ENCODE measurements around the gene NEURL2.
"Not testable (repeated sequence)": the region's sequence is repeated elsewhere in the genome, so short reads cannot be mapped to it uniquely, and the experiment has no call there.

NEURL2 gene

DNA sequence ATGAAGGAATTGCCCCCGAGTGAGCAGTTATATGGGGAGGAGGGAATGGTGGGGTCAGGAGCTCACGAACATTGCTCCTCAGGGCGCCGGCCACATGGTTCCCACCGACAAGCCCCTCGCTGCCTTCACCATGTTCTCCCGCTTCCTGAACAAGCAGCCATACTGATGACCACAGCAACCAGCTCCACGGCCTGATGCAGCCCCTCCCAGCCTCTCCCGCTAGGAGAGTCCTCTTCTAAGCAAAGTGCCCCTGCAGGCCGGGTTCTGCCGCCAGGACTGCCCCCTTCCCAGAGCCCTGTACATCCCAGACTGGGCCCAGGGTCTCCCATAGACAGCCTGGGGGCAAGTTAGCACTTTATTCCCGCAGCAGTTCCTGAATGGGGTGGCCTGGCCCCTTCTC, 7.3 kb upstream of the NEURL2 start:
- DNase-seq (ENCODE audit: low read depth in 2 of 2), result no peak

DNA sequence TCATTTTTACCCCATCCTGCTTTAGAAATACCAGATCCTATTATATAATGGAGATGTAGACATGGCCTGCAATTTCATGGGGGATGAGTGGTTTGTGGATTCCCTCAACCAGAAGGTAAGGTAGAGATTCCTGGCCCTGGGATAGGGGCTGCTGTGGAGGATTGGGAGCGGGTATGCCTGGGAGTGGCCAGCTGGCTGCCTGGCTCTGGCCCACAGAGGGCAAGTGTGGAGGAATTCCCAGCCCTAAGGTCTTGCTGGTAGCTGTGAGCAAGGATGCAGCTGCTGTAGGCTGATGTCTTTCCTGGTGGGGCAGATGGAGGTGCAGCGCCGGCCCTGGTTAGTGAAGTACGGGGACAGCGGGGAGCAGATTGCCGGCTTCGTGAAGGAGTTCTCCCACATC, 6.7 kb upstream of the NEURL2 start:
- DNase-seq (ENCODE audit: low read depth in 2 of 2), result no peak

DNA sequence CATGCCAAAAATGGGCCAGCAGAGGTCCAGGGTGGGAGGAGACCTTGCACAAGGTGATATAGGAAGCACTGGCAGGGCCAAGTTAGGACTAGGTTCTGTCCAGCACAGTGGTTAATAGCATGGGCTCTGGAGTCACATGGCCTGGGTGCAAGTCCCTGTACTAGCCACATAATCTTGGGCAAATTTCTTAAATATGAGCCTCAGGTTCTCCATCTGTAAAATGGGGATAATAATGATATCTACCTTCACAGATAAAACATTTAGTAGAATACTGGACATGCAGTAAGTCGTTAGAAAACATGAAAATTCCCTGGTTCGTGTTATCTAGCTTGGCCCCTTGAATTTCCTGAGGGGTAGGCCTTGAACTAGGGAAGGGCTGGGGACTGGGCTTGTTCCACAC, 6.3 kb upstream of the NEURL2 start:
- DNase-seq (ENCODE audit: low read depth in 2 of 2), result no peak

DNA sequence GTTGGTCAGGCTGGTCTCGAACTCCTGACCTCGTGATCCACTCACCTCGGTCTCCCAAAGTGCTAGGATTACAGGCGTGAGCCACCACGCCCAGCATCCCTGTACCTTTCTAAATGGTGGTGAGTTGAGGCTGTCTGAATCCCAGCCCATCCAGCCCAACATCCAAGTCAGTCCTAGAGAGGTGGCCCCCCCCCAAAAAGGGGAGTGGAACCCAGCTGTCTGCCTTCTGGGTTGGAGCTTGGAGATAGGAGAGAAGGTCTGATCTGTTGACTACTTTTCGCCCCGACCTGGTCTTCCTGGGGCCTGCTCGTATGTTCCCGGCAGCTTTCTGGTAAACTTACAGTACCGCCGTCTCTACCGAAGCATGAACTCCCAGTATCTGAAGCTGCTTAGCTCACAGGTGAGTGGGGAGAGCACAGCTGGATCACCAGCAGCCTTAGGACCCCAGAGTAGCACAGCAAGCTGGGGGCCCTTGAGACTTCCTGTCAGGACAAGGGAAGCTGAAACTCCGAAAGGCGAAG, 5.7 kb upstream of the NEURL2 start:
- DNase-seq (ENCODE audit: low read depth in 2 of 2), result no peak

DNA sequence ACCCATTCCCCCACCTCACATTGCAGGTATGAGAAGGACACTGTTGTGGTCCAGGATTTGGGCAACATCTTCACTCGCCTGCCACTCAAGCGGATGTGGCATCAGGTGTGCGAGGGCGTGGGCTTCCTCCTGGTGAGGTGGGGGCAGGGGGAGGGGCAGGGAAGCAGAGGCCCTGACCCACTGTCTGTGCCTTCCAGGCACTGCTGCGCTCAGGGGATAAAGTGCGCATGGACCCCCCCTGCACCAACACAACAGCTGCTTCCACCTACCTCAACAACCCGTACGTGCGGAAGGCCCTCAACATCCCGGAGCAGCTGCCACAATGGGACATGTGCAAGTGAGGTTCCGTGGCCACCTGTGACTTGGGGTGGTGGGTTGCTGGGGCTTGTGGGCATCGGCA, 3.8 kb upstream of the NEURL2 start:
- DNase-seq (ENCODE audit: low read depth in 2 of 2), result no peak

DNA sequence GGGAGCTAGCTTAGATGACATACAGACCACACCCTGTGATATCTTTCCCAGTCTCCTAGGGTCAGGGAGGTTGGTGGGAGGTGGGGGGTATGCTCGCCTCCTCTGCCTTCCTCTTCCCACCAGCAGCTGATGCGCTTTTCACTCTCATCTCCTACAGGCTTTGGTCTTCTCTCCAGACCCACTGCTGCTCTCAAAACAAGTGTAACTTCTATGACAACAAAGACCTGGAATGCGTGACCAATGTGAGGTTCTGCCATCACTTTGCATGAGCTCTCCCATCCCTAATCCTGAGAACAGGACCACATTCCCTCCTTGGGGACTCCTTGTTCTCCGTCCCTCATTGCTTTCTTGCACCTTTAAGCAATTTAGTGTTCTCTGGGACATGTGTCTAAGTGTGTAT, 2.8 kb upstream of the NEURL2 start:
- DNase-seq (ENCODE audit: low read depth in 2 of 2), result no peak

DNA sequence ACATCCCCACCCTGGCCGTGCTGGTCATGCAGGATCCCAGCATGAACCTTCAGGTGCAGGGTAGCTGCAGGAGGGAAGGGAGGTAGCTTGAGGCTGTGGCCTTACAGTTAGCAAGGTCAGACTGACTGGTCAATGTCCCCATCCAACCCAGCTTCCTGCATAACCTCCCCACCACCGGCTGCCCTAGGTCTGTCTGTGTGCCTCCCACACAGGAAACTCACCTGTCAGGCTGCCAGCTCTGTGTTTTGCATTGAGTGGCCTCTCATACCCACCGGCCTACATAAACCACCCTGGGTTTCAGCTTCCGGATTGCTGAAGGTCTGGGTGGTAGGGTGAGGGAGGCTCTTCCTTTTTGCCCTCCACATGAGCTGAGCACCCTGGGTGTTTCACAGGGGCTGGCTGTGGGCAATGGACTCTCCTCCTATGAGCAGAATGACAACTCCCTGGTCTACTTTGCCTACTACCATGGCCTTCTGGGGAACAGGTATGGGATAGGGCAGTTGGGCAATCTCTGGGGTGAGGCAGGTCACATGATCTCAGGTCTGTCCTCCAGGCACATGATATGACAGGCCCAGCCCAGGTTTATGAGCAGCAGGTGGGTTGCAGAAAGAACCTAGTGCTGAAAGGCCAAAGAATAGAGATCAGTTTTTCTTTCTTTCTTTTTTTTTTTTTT, 2.0 kb upstream of the NEURL2 start:
- no peak for DNase-seq (ENCODE audit: low read depth in 2 of 2)

DNA sequence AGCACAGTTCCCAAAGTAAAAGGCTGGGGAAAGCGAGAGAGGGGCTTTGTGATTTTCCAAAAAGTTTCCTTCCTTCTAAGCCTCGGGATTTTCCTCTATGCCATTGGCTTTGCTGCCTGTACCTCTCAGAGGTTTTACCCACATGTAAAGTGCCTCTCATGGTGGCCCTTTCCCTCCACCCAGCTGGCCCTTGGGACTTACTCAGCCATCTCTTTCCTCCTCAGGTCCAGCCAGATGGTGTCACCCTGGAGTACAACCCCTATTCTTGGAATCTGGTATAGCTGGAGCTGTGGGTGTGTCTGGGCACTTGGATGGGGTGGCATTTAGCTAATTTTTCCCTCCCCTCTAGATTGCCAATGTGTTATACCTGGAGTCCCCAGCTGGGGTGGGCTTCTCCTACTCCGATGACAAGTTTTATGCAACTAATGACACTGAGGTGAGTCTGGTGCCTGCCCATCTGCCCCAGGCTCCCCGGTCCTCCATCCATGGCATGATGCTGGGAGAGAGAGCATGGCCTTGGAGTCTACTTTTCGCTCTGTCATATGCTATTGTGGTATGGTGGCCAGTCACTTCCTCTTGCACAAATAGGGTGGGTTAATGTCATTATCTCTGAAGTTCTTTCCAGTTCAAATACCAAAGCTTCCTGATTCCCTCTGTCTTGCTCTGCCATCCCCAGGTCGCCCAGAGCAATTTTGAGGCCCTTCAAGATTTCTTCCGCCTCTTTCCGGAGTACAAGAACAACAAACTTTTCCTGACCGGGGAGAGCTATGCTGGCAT, 1.2 kb upstream of the NEURL2 start:
- DNase-seq (ENCODE audit: low read depth in 2 of 2), result no peak

DNA sequence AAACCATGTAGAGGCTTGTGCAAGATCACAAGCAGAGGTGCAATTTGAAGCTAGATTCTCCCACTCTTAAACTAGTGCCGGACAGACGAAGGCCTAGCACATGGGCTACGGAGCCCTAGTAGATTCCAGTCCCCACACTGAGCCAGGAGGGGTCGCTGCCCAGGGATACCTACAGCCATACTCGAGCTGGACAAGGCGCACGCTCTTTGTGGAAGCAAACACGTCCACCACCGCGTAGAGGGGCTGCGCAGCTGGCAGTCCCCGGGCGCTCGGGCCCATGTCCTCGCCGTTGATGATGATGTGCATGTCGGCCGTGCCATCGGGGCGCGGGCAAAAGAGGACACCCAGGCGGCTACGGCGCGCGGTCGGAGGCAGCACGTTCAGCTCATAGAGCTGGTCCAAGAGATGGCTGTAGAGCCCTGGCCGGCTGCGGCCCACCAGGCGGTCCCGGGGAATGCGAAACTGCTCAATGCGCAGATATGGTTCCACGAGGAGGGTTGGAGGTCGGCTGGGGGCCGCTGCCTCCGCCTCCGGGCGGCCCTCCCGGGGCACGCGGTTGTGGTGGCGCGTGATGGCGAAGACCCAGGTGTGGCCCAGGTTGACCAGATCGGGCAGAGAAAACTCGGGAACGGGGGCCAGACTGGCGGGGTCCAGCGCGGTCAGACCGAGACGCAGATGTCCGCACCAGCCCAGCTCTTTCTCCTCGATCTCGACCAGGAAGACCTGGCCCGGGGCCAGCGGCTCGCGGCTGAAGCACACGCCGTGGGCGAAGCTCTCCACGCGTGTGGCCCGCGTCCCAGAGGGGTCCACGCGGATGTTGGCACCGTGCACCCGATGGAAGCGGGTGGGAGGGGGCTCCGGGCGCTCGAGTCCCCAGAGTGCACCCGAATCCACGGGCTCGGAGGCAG, 677 bp downstream of the NEURL2 start:
- peak; percentile 36 to 40 for DNase-seq (ENCODE audit: low read depth in 2 of 2)

DNA sequence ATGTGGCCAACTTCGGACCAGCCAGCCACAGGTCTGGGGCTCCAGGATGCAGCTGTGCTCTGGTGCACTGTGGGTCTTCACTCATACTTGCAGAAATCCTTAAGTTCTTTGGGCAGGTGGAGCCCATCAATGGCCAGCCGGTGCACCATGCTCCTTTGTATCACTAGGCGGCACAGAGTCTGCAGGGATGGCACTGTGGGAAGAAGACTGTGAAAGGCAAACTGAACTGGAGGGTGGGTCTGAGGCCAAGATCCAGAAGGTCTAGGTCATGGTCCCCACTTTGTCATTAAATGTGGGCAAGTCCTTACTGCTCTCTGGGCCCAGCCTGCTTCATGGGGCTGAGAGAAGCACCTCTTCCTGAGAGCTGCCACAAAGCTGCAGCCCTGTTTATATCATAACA, 2.3 kb downstream of the NEURL2 start:
- no peak for DNase-seq (ENCODE audit: low read depth in 2 of 2)

DNA sequence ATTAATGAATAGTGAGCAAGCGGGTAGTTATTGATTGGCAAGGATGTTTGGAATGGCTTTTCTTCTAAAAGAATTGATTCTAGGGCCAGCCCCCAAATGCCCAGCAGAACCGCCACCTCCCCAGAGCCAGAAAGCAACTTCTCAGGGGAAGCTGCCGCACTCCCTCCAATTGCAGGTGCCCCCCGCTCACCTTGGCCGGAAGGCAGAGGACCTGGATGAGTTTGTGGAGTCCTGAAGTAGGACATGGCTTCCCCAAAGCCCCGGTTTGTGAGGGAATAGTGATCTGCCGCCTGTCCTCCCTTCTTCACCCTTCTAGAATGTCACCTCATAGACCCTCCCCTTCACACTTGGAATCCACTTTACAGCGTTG, 3.7 kb downstream of the NEURL2 start, which contains the start of gene SPATA25:
TSS of gene SPATA25 (minus strand) at position 277 of the 370 bp plus-strand sequence. CDS start at position 245, 32 bp downstream.
- DNase-seq (ENCODE audit: low read depth in 2 of 2), result no peak

DNA sequence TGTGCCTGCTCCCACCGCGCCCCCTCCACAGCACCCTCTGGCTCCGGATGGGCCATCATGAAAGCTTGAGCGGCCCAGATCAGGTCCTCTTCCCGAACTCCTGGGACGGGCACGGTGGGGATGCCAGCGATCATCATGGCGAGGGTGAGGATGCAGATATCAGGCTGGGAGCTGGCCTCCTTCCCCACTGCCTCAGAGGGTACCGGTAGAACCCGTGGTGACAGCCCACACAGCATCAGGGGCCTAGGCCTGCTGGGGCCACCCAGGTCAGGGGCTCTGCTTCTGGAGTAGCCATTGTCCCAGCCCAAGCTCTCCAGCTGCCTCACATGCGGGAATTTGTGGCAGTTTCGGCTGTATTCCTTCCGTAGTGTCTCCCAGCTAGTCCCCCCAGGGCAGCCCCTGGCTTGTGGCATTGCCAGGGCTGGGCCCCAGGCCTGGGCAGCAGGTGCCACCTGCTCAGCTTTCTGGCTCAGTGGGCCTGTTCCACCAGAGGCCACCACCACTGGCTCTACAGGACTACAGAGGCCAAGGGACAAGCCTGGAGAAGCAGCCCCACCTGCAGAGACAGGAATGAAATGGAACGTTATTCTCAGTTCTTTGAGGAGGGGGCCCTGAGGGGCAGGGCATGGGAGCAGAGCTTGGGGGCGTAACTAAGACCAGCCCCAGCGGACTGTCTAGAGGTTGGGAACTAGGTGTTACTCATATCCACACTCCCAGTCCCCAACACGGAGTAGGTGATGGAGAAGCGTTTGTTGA, 4.2 kb downstream of the NEURL2 start:
- DNase-seq (ENCODE audit: low read depth in 2 of 2), result no peak

DNA sequence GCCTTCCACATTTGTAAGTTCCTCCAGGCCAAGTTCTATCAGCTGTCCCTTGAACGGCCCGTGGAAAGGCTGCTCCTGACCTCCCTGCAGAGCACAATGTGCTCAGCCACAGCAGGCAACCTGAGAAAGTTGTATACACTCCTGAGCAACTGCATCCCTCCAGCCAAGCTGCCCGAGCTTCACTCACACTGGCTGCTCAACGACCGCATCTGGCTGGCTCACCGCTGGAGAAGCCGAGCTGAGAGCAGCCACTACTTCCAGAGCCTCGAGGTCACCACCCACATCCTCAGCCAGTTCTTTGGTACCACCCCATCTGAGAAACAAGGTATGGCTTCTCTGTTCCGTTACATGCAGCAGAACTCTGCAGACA, 7.9 kb downstream of the NEURL2 start:
- DNase-seq (ENCODE audit: low read depth in 2 of 2), result no peak

DNA sequence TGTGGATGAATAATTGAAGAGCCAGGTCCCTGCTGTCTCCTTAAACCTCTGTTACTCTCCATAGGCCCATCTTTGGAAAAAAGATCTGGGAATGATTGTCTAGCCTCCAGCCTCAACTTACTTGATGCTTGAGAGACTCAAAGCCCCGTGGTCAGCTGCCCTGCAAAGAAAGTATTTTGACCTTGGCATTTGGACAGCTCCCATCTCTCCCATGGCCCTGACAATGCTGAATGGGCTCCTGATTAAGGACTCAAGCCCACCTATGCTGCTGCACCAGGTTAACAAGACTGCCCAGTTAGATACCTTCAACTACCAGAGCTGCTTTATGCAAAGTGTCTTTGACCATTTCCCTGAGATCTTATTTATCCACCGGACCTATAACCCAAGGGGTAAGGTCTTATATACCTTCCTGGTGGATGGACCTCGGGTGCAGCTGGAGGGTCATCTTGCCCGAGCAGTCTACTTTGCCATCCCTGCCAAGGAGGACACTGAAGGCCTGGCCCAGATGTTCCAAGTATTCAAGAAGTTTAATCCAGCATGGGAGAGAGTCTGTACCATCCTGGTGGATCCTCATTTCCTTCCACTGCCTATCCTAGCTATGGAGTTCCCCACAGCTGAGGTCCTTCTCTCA, 8.4 kb downstream of the NEURL2 start:
- no peak for DNase-seq (ENCODE audit: low read depth in 2 of 2)

DNA sequence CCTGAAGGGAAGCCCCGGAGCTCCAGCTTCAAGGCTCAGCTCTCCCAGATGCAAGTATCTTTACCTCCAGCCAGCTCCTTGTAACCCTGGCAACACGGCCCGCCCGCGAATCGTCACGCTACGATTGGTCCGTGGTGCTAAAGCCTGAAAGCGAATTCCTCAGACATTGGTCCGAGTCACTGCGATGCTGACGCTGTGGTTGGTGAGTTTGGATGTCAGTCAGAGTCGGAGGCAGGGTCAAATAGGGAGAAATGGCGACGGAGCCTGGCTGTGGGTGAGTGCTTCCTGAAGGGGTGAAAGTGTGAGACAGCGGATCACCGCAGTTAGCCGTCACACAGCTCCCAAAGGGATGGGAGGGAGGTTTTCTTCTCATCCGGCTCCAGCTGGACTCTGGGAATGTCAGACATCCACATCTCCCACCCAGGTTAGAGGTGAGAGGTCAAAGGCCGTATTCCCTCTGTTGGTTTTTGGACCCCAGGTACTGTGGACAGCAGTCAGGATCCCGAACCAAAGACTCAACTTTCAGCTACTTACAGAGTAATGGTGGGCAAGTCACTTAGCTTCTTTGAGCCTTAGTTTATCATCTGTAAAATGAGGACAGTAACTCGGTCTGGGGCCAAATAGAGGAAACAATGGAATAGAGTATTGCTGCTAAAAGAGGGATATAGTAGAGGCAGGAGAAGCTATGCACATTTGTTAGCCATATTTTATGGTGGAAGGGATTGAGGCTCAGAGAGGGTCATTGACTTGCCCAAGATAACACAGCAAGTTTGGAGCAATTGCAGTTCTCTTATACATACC, 9.8 kb downstream of the NEURL2 start, which contains the start of gene ZSWIM1:
TSS of gene ZSWIM1 (plus strand) at position 240 of the 801 bp plus-strand sequence. CDS start 1,366 bp downstream, outside the sequence.
- DNase-seq (ENCODE audit: low read depth in 2 of 2), result peak; percentile 97 to 98

DNA sequence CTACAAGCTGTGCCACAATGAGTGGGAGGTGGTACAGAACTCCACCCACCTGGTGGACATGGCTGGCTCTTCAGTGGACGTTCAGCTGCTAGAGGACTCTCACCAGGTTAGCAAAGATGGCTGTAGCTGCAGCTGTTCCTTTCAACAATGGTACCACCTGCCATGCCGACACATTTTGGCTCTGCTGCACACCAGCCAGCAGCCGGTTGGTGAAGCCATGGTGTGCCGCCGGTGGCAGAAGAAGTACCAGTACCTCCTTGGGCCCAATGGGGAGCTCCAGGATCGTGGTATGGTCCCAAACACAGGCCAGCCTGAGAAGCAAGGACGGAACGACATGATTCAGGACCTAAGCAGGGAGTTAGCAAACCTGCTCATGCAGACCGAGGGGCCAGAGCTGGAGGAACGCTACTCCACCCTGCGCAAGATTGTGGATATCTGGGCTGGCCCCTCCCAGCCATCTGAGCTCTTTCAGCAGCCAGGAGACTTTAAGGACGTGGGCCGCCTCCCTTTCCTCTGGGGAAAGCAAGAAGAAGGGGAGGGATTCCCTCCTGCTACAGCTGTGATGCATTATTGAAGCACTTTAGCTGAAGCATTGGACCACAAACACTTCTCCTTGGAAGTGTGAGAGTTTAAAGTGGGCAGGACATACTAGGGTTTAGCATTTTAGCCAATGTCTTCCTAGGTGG, 12.8 kb downstream of the NEURL2 start:
- DNase-seq (ENCODE audit: low read depth in 2 of 2), result no peak

DNA sequence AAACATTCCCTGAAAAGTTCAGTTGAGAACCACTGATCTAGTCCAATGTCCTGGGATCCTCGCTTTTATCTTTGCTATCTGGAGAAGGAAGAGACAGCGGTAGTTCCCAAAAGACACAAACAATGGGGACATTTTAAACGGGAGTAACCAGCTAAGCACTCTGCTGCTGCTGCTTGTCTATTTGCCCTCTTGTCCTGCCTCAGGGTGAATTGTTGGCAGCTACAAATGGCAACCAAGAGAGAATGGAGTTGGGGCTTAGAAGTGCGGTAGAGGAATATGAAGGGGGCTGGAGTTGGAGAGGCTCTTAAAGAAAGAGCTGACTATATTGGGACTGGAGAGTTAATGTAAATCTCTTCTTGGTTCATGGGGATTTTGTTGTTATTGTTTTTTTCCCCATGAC, 16.4 kb downstream of the NEURL2 start:
- no peak for DNase-seq (ENCODE audit: low read depth in 2 of 2)

DNA sequence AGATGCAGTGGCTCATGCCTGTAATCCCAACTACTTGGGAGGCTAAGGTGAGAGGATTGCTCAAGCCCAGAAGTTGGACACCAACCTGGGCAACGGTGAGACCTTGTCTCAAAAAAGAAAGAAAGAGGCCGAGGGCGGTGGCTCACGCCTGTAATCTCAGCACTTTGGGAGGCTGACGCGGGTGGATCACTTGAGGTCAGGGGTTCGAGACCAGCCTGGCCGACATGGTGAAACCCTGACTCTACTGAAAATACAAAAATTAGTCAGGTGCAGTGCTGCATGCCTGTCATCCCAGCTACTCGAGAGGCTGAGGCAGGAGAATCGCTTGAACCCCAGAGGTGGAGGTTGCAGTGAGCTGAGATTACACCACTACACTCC, 16.9 kb downstream of the NEURL2 start:
- not testable (repeated sequence) for DNase-seq (ENCODE audit: low read depth in 2 of 2)

DNA sequence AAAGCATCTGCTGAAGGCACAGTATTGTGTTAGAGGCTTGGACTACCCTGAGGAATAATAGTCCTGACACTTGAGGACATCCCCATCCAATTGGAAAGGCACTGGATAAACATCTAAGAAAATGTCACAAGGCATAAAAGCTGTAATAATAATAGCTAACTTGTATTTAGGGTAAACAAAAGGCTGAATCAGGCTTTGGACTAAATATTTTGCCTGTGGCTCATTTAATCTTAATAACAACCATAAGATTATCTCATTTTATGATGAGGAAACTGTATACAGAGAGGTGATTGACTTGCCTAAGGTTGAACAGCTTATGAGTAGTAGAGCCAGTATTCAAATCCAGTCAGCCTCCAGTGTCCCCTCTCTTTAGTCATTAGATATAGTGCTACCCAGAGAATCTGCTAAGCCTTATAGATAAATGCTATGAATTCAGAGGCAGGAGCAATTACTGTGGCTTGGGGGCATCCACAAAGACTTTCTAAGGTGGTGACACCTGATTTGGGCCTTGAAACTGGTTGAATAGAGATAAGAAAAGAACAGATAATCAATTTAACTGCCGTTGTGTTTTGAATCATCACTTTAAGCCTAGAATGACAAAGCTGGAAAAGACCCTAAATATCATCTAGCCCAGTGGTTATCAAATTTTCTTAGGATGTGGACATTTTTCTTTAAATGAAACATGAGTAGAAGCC, 17.5 kb downstream of the NEURL2 start:
- DNase-seq (ENCODE audit: low read depth in 2 of 2), result no peak

All from stimulated activated CD4-positive, alpha-beta T cell treated with anti-CD3 and anti-CD28 coated beads, Interleukin-1b, Interleukin-23, amount 100 ng/mL, for 4 hours (primary cell).